ENCODE data around the gene COMP.

COMP gene

GRCh38 chr19:18780081-18780480 is 11.0 kb downstream of the COMP start:
- no peak overlapping the region for H3K27ac ChIP-seq (ENCODE audit: low read length)
- H4K20me1 ChIP-seq (ENCODE audit: insufficient read depth, low read length), result no peaks in the 10 kb centered on the region
- TF ChIP-seq CTCF (IDR thresholded peaks at IDR 0.05; ENCODE audit: low read depth, low read length) (no peak), EZH2phosphoT487 (IDR thresholded peaks at IDR 0.05; ENCODE audit: low read depth) (no peak)
- H3K4me1 ChIP-seq (ENCODE audit: low read length), result peaks cover 9% of the 10 kb centered on the region; the same call in 1 of the 2 replicates
- no peaks in the 10 kb centered on the region for H3K36me3 ChIP-seq (replicated peaks; ENCODE audit: low read depth, low read length)
- H2AFZ ChIP-seq (ENCODE audit: low read depth, low read length), result no peak overlapping the region
- no peak overlapping the region for H3K4me3 ChIP-seq (ENCODE audit: low read length)
- H3K9me3 ChIP-seq (ENCODE audit: insufficient read depth, low read length), result no peaks in the 10 kb centered on the region
- no peak overlapping the region for H3K4me2 ChIP-seq (ENCODE audit: low read length)
- no peaks in the 10 kb centered on the region for H3K79me2 ChIP-seq (ENCODE audit: low read length)
- H3K9ac ChIP-seq (ENCODE audit: low read length), result no peak overlapping the region
- peaks cover 8% of the 10 kb centered on the region for H3K27me3 ChIP-seq (ENCODE audit: low read depth, low read length)

- Histone ChIP-seq H3K9ac (ENCODE audit: low read length) (no peak overlapping the region), H3K27ac (ENCODE audit: low read length) (no peak overlapping the region), H4K20me1 (ENCODE audit: insufficient read depth, low read length) (no peaks in the 10 kb centered on the region), H3K4me2 (ENCODE audit: low read length) (no peak overlapping the region), H3K4me1 (ENCODE audit: low read length) (peaks cover 9% of the 10 kb centered on the region; the same call in 1 of the 2 replicates), H2AFZ (ENCODE audit: low read depth, low read length) (no peak overlapping the region), H3K79me2 (ENCODE audit: low read length) (no peaks in the 10 kb centered on the region), H3K9me3 (ENCODE audit: insufficient read depth, low read length) (no peaks in the 10 kb centered on the region), H3K36me3 (replicated peaks; ENCODE audit: low read depth, low read length) (no peaks in the 10 kb centered on the region), H3K27me3 (ENCODE audit: low read depth, low read length) (peaks cover 8% of the 10 kb centered on the region), H3K4me3 (ENCODE audit: low read length) (no peak overlapping the region)
- TF ChIP-seq CTCF (IDR thresholded peaks at IDR 0.05; ENCODE audit: low read depth, low read length) (no peak), EZH2phosphoT487 (IDR thresholded peaks at IDR 0.05; ENCODE audit: low read depth) (no peak)
These were observed 12.1 kb downstream of the COMP start for GRCh38 chr19:18778826-18779495.

GRCh38 chr19:18778076-18778389 is 13.1 kb downstream of the COMP start:
- Histone ChIP-seq H3K36me3 (replicated peaks; ENCODE audit: low read depth, low read length) (no peaks in the 10 kb centered on the region), H4K20me1 (ENCODE audit: insufficient read depth, low read length) (no peaks in the 10 kb centered on the region), H2AFZ (ENCODE audit: low read depth, low read length) (no peak overlapping the region), H3K4me2 (ENCODE audit: low read length) (no peak overlapping the region), H3K79me2 (ENCODE audit: low read length) (no peaks in the 10 kb centered on the region), H3K9ac (ENCODE audit: low read length) (no peak overlapping the region), H3K27ac (ENCODE audit: low read length) (no peak overlapping the region), H3K4me3 (ENCODE audit: low read length) (no peak overlapping the region), H3K27me3 (ENCODE audit: low read depth, low read length) (peaks cover 8% of the 10 kb centered on the region), H3K4me1 (ENCODE audit: low read length) (peaks cover 9% of the 10 kb centered on the region; the same call in 1 of the 2 replicates), H3K9me3 (ENCODE audit: insufficient read depth, low read length) (no peaks in the 10 kb centered on the region)
- no peak for TF ChIP-seq CTCF (IDR thresholded peaks at IDR 0.05; ENCODE audit: low read depth, low read length)
- no peak for TF ChIP-seq EZH2phosphoT487 (IDR thresholded peaks at IDR 0.05; ENCODE audit: low read depth)

- H2AFZ ChIP-seq (ENCODE audit: low read depth, low read length), result no peak overlapping the region
- H3K9me3 ChIP-seq (ENCODE audit: insufficient read depth, low read length), result no peaks in the 10 kb centered on the region
- no peaks in the 10 kb centered on the region for H3K36me3 ChIP-seq (replicated peaks; ENCODE audit: low read depth, low read length)
- no peaks in the 10 kb centered on the region for H4K20me1 ChIP-seq (ENCODE audit: insufficient read depth, low read length)
- no peak overlapping the region for H3K27ac ChIP-seq (ENCODE audit: low read length)
- H3K4me2 ChIP-seq (ENCODE audit: low read length), result no peak overlapping the region
- H3K4me3 ChIP-seq (ENCODE audit: low read length), result no peak overlapping the region
- H3K79me2 ChIP-seq (ENCODE audit: low read length), result no peaks in the 10 kb centered on the region
- peaks cover 7% of the 10 kb centered on the region; the same call in 1 of the 2 replicates for H3K4me1 ChIP-seq (ENCODE audit: low read length)
- TF ChIP-seq EZH2phosphoT487 (IDR thresholded peaks at IDR 0.05; ENCODE audit: low read depth) (no peak), CTCF (IDR thresholded peaks at IDR 0.05; ENCODE audit: low read depth, low read length) (no peak)
- peaks cover 10% of the 10 kb centered on the region for H3K27me3 ChIP-seq (ENCODE audit: low read depth, low read length)
- no peak overlapping the region for H3K9ac ChIP-seq (ENCODE audit: low read length)
These were observed 13.6 kb downstream of the COMP start for GRCh38 chr19:18777301-18778075.
